A673 (cell line): Measurements from ENCODE around the gene SCYL1. TPM values are rescaled to one million over a fixed set of nuclear protein-coding genes. Genes with fewer than 3 reads are reported as not detected.
A peak's percentile ranks its signal among the peaks of the same experiment; 100 is the strongest.

Experiments used
- BruUV-seq: library from RNA; stranded (reverse); fragments of 400-500 nt; replicated peaks from 2 replicates; lab custom pipeline; 2021; lab: Mats Ljungman, UMichigan
- CTCF ChIA-PET: fragments of 300-600 bp; sonication (Branson Sonifier 250); formaldehyde crosslinking; loops from one replicate; lab custom pipeline; 2022; ENCODE audit warnings: antibody characterized with exemption; lab: Charles Lee
- POLR2A ChIA-PET: fragments of 300-600 bp; sonication (Branson Sonifier 250); formaldehyde crosslinking; loops from one replicate; lab custom pipeline; 2022; ENCODE audit warnings: antibody characterized with exemption; ENCODE audit not compliant: low non-redundant PET; lab: Charles Lee
- DNase-seq: peaks from one replicate; pipeline ENCODE4 v3.0.0-alpha.2; 2015; ENCODE audit warnings: low spot score
- H3K27ac ChIP-seq: fragments of 200-600 bp; sonication (generic); 2 replicates; pipeline ENCODE4 v1.5.1; 2016; ENCODE audit warnings: mixed run types, low read depth, mild to moderate bottlenecking, mixed read lengths, antibody characterized with exemption, low read length; ENCODE audit not compliant: poor library complexity, severe bottlenecking
- H3K27me3 ChIP-seq: fragments of 200-600 bp; sonication (generic); replicated peaks from 2 replicates; pipeline ENCODE4 v1.6.1; 2017; ENCODE audit warnings: mixed run types, low read depth, mild to moderate bottlenecking, mixed read lengths, antibody characterized with exemption, low read length; ENCODE audit not compliant: insufficient read depth, poor library complexity
- H3K36me3 ChIP-seq: fragments of 200-600 bp; sonication (generic); 2 replicates; pipeline ENCODE4 v1.6.1; 2016; ENCODE audit warnings: mixed run types, mild to moderate bottlenecking, mixed read lengths, antibody characterized with exemption, low read length; ENCODE audit not compliant: insufficient read depth, poor library complexity, severe bottlenecking
- H3K4me1 ChIP-seq: fragments of 200-600 bp; sonication (generic); 2 replicates; pipeline ENCODE4 v1.6.1; 2017; ENCODE audit warnings: mixed run types, mild to moderate bottlenecking, mixed read lengths, antibody characterized with exemption, low read length; ENCODE audit not compliant: insufficient read depth, poor library complexity, severe bottlenecking
- H3K4me3 ChIP-seq: fragments of 200-600 bp; sonication (generic); 2 replicates; pipeline ENCODE4 v1.5.1; 2016; ENCODE audit warnings: low read depth, mixed run types, mild to moderate bottlenecking, mixed read lengths, low read length; ENCODE audit not compliant: poor library complexity, severe bottlenecking
- H3K9me3 ChIP-seq: fragments of 200-600 bp; sonication (generic); 2 replicates; pipeline ENCODE4 v1.6.1; 2016; ENCODE audit warnings: mixed run types, low read depth, mild to moderate bottlenecking, mixed read lengths, antibody characterized with exemption, low read length; ENCODE audit not compliant: poor library complexity, severe bottlenecking
- CTCF ChIP-seq: fragments of 300-800, 200-600 bp; sonication (generic); conservative IDR thresholded peaks from 2 replicates; pipeline ENCODE4 v1.5.1; 2017; ENCODE audit warnings: low read depth, mild to moderate bottlenecking, antibody characterized with exemption, low read length, moderate library complexity, mixed read lengths
- EZH2 ChIP-seq: fragments of 200-600 bp; sonication (generic); IDR thresholded peaks from 2 replicates; pipeline ENCODE4 v1.6.1; 2017; ENCODE audit warnings: borderline replicate concordance, low read depth, mild to moderate bottlenecking, mixed read lengths, antibody characterized with exemption, low read length; ENCODE audit not compliant: poor library complexity, severe bottlenecking
- intact Hi-C: fragments of 100-400 bp; cut with micrococcal nuclease; formaldehyde crosslinking; loops from one replicate; pipeline ENCODE4 v1.10.0; 2022; ENCODE audit not compliant: unreplicated experiment
- total RNA-seq: library from RNA; stranded (reverse); gene quantifications from 2 replicates; pipeline ENCODE4 v1.2.3, GENCODE V29; 2021

SCYL1 gene
- total RNA-seq, 1 experiment from 2014 or later: 90.6 TPM

GRCh38 chr11:65491614-65492386 lies 33.1 kb upstream of the SCYL1 start:
- no peaks in the 10 kb centered on the region for H3K9me3 ChIP-seq
- TF ChIP-seq CTCF (no peak), EZH2 (no peak)
- peak; percentile 98 for DNase-seq
- CTCF ChIA-PET: interaction anchor here (0.5 to 0.6 kb wide), 4 partner anchors 16 to 175 kb away, joined by 3 to 5 read pairs (median 3); partner anchors contain the start of gene FAM89B
- no TSS peak for BruUV-seq
- POLR2A ChIA-PET: interaction anchor here (0.6 to 2.9 kb wide), 9 partner anchors 8 to 105 kb away, joined by 3 to 17 read pairs (median 7); no protein-coding TSS in a partner anchor
- H3K4me3 ChIP-seq: no peak overlapping the region
- H3K27ac ChIP-seq: peak overlapping the region; percentile 90
- no peaks in the 10 kb centered on the region for H3K27me3 ChIP-seq
- peaks cover 85% of the 10 kb centered on the region for H3K4me1 ChIP-seq
- H3K36me3 ChIP-seq: no peaks in the 10 kb centered on the region
- intact Hi-C loops: no loop called here

GRCh38 chr11:65492387-65492636 lies 32.6 kb upstream of the SCYL1 start:
- Histone ChIP-seq H3K4me1 (peaks cover 83% of the 10 kb centered on the region), H3K27me3 (no peaks in the 10 kb centered on the region), H3K27ac (peak overlapping the region; percentile 90), H3K9me3 (no peaks in the 10 kb centered on the region), H3K36me3 (no peaks in the 10 kb centered on the region), H3K4me3 (no peak overlapping the region)
- CTCF ChIA-PET: interaction anchor here (0.6 kb wide), 1 partner anchor 16 kb away, joined by 5 read pairs; no protein-coding TSS in a partner anchor
- DNase-seq: no peak
- BruUV-seq: no TSS peak
- TF ChIP-seq EZH2 (no peak), CTCF (no peak)
- intact Hi-C loops: no loop called here
- POLR2A ChIA-PET: interaction anchor here (0.5 to 2.9 kb wide), 9 partner anchors 8 to 109 kb away, joined by 3 to 17 read pairs (median 7); no protein-coding TSS in a partner anchor

GRCh38 chr11:65492637-65493366 lies 32.1 kb upstream of the SCYL1 start:
- H3K27ac ChIP-seq: peak overlapping the region; percentile 90
- no peak overlapping the region for H3K4me3 ChIP-seq
- POLR2A ChIA-PET: interaction anchor here (0.5 to 2.9 kb wide), 5 partner anchors 10 to 109 kb away, joined by 4 to 17 read pairs (median 7); no protein-coding TSS in a partner anchor
- no peaks in the 10 kb centered on the region for H3K36me3 ChIP-seq
- intact Hi-C loops: no loop called here
- BruUV-seq: TSS peak; percentile 17
- TF ChIP-seq CTCF (no peak), EZH2 (no peak)
- no peaks in the 10 kb centered on the region for H3K9me3 ChIP-seq
- CTCF ChIA-PET: interaction anchor here (0.6 kb wide), 1 partner anchor 112 kb away, joined by 4 read pairs; no protein-coding TSS in a partner anchor
- H3K27me3 ChIP-seq: no peaks in the 10 kb centered on the region
- H3K4me1 ChIP-seq: peaks cover 82% of the 10 kb centered on the region
- peak; percentile 94 for DNase-seq
